ENCODE data around the gene MRPS22. TPM values are rescaled to one million over a fixed set of nuclear protein-coding genes. Genes with fewer than 3 reads are reported as not detected.

The MRPS22 gene
- total RNA-seq, 2 donors from 2014 or later = 18.7 to 29.7 TPM

DNA sequence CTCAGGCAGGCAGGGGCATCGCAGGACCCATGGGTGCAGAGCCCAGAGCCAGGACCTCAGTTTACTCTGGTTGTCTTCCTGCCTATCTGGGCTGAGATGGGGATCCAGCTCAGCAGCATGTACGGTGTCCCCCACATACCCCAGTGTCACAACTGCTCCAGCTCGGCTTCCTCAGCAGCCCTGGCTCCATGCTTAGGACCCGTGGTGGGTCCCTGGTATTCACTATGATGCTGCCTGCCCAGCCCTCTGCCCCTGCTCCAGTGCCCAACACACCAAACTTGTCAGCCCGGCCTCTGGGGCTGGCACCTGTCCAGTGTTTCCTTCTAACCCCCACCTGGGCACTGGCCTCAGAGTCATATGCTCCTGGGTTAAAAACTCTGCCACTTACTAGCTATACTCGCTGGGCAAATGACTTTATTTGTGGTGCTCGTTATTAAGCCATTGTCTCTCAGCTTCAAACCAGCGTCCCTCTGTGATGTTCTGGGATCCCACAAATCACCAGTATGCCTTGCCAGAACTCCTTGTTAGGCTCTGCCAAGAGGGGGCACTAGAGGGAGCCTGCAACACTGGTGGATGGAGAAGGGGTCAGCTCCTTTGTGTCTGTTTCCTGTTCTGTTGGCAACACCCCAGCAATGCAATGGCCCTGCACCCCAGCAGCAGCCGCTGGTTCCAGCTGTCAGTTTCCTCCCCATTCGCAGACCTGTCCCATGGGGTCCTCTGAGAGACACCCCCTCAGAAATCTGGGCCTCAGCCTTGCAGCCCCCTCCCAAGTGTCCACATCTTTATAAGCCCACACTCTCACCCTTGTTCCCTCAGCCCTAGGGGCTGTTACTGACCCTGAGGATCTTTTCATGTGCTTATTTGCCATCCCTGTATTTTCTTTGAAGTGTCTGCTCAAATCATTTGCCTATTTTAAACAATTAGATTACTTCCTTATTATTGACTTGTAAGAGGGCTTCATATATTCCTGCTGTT is 24.1 kb upstream of the MRPS22 start:
- no peak for TF ChIP-seq POLR2A (IDR thresholded peaks at IDR 0.05)
- peak in 3 of 7 experiments; percentile 4 to 18 (median 14) for TF ChIP-seq CTCF (IDR thresholded peaks at IDR 0.05)
- no peaks in the 10 kb centered on the region for H3K27me3 ChIP-seq
- H3K27ac ChIP-seq = no peak overlapping the region
- no peak overlapping the region for H3K4me3 ChIP-seq
- no peaks in the 10 kb centered on the region for H3K36me3 ChIP-seq (replicated peaks in 1 of 2; ENCODE audit: insufficient read depth in 1 of 2, low read depth in 2 of 2)
- intact Hi-C loops (cut with DNase I) = no loop called here
- DNase-seq (peak in 2 of 4 donors; percentile 13 to 43), ATAC-seq (no peak)
- H3K9me3 ChIP-seq = no peaks in the 10 kb centered on the region
- H3K4me1 ChIP-seq = peaks cover 19% of the 10 kb centered on the region
- 74 to 84% methylated on average over 8 to 10 of the region's 10 CpGs for WGBS, 2 donors

GRCh38 chr3:139320551-139321309 is 23.1 kb upstream of the MRPS22 start:
- Histone ChIP-seq H3K27me3 (no peaks in the 10 kb centered on the region), H3K36me3 (replicated peaks in 1 of 2; ENCODE audit: insufficient read depth in 1 of 2, low read depth in 2 of 2) (no peaks in the 10 kb centered on the region), H3K4me1 (peaks cover 19% of the 10 kb centered on the region), H3K9me3 (no peaks in the 10 kb centered on the region), H3K4me3 (no peak overlapping the region), H3K27ac (no peak overlapping the region)
- intact Hi-C loops (cut with DNase I) = no loop called here
- WGBS, 2 donors = 70 to 77% methylated on average over 8 of the region's 8 CpGs
- DNase-seq = no peak
- TF ChIP-seq CTCF (IDR thresholded peaks at IDR 0.05) = no peak
- TF ChIP-seq POLR2A (IDR thresholded peaks at IDR 0.05) = no peak
- no peak for ATAC-seq

DNA sequence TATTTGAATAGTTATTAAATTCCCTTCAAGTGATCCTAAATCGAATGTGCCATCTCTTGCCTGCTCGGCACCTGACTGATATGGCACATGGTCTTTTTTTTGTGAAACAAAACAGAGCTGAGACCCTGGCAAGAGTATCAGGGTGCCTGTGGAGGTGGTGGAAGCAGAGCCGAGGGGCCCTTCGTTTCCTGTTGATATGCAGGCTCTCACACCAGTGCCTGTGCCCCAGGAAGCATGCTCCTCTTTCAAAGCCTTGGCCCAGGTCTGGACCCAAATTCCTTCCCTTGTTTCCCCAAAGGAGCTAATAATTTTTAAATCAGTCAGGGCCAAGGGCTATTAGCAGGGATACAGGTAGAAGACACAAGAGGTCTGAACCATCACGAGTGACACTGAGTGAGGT is 21.5 kb upstream of the MRPS22 start:
- H3K36me3 ChIP-seq (replicated peaks in 1 of 2; ENCODE audit: insufficient read depth in 1 of 2, low read depth in 2 of 2) = no peaks in the 10 kb centered on the region
- DNase-seq (peak in 1 of 4 donors; percentile 5), ATAC-seq (no peak)
- H3K4me1 ChIP-seq = peaks cover 17% of the 10 kb centered on the region
- 69 to 90% methylated on average over 5 of the region's 5 CpGs for WGBS, 2 donors
- no peaks in the 10 kb centered on the region for H3K9me3 ChIP-seq
- H3K4me3 ChIP-seq = no peak overlapping the region
- intact Hi-C loops (cut with DNase I) = no loop called here
- TF ChIP-seq CTCF (IDR thresholded peaks at IDR 0.05) = no peak
- TF ChIP-seq POLR2A (IDR thresholded peaks at IDR 0.05) = no peak
- no peak overlapping the region for H3K27ac ChIP-seq
- H3K27me3 ChIP-seq = no peaks in the 10 kb centered on the region

- ATAC-seq = no peak
- Histone ChIP-seq H3K27ac (no peak overlapping the region), H3K36me3 (replicated peaks in 1 of 2; ENCODE audit: insufficient read depth in 1 of 2, low read depth in 2 of 2) (no peaks in the 10 kb centered on the region), H3K4me3 (no peak overlapping the region), H3K27me3 (no peaks in the 10 kb centered on the region), H3K4me1 (peaks cover 11% of the 10 kb centered on the region), H3K9me3 (no peaks in the 10 kb centered on the region)
- DNase-seq = peak in 1 of 4 donors; percentile 1
- WGBS, 2 donors = 80 to 85% methylated on average over 4 to 7 of the region's 7 CpGs
- TF ChIP-seq POLR2A (IDR thresholded peaks at IDR 0.05) (no peak), CTCF (IDR thresholded peaks at IDR 0.05) (no peak)
- intact Hi-C loops (cut with DNase I) = no loop called here
Observed at GRCh38 chr3:139323146-139323545, 20.7 kb upstream of the MRPS22 start.
